Stimulated activated CD4-positive, alpha-beta T cell treated with anti-CD3 and anti-CD28 coated beads, TNF-alpha, amount 100 ng/mL, for 48 hours (primary cell): ENCODE results near the gene CDH4.

Source experiments
- DNase-seq, 3 donors: peaks; one replicate each; pipeline ENCODE4 v3.0.0-alpha.2; 2020; ENCODE audit warnings: low read depth in 3 of 3

Gene CDH4

DNA sequence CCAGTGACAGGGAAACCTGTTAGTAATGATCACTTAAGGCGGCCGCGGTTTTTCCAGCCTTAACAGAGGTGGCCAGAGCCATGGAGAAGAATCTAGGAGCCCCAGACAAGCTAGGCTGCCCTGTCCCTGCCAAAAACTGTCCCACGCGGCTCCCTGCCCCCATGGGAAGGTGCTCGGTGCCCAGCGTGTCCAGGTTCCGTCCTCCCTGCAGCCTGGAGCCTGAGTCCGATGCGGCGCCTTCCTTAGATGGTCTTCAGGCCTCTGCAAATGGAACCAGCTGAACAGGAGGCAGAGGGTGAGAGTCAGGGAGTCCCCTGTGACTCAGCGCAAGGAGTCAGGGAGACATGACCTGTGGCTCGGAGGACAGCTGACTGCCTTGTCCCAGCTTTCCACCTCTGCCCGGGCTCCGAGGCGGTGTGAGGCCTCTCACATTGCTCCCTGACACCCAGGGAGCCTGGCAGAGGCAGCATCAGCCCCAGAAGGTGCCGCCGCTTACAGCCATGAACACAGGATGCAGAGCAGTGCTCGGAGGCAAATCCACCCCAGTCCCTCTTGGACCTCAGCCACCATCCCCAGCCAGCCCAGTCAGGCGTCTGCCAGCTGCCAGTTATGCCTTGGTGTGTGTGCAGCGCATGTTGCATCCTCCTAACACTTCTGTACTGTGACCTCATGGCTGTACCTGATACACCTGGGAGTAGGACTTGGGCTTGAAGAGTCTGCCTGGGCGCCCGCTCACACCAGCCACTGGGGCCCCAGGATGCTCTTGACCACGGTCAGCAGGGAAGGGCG lies 377.7 kb downstream of the CDH4 start:
- DNase-seq, result no peak

DNA sequence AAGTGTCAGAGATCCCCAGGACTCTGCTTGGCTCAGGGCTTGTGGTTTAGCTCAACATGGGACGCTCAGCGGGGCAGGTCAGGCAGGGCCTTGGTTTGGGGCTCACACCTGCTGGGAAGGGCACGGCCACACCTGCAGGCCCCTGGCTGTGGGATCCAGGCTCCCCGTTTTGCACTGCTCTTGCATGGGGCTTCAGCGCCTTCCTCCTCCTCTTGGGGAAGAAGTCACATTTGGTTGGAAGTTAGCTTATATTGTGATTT lies 378.3 kb downstream of the CDH4 start:
- no peak for DNase-seq

DNA sequence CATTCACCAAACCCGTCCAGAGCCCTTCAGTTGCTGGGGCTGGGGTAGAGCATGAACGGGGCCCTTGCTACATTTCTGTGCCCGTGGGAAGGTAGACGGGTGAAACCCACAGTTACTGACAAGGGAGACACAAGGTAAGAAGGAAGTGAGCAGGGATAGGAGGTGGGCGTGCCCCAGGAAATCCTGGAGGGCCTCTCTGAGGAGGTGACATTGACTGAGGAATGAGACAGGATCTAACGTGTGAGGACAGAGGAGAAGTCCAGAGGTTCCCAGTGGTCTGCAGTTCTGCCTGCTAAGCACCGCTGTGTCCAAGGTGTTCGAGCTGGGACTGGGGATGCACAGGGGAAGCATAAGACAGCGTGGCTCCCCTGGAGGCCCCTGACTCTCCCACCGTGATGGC lies 378.8 kb downstream of the CDH4 start:
- no peak for DNase-seq

DNA sequence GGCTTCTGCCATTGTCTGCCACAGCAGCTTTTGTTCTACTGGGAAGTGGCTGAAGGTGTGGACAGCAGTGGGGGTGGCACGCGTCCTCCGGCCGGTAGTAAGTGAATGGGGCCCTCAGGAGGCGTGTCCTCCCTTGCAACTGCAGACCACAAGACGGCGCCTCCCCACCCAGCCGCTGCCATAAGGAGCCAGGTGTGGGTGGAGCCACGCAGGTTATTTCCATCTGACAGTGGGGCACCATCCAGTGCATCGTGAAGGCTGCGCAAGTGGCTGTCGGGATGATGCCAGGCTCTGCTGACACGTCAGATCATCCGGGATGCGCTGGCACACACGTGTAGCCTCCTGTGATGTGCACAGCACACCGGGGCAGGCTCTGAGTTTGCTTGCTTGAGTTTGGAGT lies 379.7 kb downstream of the CDH4 start:
- DNase-seq, result no peak

DNA sequence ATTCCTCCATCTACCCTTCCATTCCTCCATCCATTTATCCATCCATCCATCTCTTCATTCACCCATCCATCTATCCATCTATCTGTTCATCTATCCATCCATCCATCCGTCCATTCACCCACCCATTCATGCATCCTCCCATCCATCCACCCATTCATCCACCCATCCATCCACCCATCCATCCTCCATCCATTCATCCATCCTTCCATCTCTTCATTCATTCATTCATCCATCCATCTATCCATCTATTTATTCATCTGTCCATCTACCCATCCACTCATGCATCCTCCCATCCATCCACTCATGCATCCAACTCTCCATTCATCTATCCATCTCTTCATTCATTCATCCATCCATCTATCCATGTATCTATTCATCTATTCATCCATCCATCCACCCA lies 380.9 kb downstream of the CDH4 start:
- no peak for DNase-seq

DNA sequence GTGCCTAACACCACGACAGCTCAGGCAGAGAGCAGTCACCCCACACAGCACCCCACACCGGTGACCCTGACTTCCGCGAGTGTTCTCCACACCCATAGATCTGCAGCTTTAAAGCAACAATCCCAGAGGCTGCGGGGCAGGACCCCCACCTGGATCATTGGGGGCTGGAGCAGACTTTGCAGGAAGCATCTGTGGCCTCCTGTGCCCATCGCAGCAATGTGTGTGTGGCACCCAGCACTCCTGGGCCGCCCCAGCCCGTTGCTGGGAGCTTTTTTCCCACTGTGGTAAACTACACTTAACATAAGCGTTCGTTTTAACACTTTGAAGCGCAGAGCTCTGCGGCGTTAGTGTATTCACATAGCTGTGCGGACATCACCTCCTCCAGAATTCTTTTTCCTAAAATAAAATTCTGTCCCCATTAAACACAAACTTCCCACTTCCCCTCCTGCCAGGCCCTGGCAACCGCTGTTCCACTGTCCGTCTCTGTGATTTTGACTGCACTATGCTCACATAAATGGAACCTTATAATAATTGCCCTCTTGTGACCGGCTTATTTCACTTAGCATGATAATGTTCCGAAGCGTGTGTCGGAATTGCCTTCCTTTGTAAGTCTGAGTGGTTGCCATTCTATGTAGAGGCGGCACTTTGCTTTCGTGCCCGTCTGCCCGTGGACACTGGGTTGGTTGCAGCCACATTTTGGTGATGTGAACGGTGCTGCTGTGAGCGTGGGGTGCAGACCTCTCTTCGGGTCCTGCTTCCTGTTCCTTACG lies 382.5 kb downstream of the CDH4 start:
- no peak for DNase-seq

DNA sequence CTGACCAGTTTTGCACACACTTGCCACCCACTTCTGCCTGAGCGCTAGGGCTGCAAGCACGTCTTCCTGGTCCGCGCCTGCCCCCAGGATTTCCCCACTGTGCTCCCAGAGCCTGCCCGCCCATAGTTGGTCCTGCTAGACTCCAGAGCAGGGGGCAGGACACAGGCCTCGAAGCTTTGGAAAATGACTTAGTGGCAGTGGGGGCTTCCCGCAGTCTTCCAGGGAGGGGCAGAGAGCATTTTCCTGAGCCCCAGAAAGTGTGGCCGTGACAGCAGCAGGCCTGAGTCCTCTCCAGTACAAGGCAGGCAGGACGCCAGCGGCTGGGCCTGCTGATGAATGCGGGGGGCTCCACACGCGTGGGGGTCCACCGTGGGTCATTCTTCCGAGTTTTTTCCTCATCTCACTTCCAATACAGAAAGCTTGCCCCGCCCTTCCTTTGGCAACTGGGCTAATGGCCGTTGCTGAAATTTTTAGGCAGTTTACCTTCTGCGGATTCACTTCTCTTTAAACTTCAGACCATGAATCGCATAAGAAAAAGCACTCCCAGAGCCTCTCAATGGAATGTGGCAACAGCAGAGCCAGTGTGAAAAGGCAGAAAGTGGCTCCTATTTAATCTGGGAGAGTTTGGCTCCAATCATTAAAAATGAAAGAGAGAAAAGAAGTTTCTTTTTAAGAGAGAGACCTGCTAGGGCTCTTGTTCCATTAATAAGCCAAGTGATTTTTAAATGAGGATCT lies 383.8 kb downstream of the CDH4 start:
- no peak for DNase-seq

DNA sequence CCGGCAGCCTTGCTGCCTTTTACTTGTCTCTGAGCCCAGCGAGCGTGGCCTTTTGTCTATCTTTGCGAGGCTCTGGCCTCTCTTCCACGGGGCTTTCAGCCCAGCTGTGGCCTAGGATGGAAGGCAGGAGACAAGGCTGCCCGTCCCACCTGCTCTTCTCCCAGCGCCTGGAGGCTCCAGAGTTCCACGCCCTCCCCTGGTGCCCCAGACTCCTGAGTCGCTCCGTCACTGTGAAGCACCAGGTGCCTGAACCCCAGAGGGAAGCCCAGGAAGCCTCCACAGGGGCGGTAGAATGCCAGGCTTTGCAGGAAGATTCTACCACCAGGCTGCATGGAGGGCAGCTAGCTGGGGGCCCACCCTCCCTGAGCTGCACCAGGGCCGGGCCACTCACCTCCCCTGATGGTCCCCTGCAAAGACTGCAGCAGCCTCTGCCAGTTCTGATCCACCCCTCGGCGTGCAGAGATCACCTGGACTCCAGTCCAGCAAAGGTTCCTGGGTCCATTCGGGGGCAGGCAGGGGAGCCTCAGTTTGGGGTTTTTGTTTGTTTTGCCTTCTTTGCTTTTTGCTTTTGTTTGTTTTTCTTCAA lies 384.6 kb downstream of the CDH4 start:
- no peak for DNase-seq

DNA sequence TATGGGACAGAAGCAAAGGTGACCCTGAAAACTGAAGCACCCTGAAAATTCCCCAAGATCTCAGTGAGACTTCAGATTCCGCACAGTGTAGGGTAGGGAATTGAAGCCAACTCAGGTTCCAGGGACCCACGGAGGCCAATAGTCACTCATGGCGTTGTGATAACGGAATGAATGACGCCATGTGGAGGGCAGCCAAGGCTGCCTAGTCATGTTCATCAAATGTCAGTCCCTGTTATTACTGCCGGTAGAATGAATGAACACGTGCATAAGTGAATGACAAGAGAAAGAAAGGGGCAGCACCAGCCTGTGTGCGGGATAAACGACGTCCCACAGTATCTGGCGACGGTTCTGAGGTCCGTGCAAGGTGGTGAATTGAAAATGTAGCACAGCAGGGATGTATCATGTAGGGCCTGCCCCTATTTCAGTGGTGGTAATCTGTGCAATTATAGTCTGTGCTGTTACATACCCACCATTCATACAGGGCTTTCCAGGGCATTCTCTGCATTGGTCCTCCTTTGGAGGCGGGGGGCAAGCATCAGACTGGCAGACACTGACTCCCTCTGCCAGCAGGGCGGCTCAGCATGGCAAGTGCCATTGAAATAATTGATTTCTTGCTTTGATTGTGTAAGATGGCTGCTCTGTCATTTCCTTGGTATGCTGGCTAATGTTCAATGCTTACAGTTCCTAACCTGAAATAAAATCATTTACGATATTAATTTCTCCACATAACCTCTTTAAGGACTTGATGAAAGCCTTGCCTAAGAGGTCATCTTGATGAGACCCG lies 386.9 kb downstream of the CDH4 start:
- no peak for DNase-seq

DNA sequence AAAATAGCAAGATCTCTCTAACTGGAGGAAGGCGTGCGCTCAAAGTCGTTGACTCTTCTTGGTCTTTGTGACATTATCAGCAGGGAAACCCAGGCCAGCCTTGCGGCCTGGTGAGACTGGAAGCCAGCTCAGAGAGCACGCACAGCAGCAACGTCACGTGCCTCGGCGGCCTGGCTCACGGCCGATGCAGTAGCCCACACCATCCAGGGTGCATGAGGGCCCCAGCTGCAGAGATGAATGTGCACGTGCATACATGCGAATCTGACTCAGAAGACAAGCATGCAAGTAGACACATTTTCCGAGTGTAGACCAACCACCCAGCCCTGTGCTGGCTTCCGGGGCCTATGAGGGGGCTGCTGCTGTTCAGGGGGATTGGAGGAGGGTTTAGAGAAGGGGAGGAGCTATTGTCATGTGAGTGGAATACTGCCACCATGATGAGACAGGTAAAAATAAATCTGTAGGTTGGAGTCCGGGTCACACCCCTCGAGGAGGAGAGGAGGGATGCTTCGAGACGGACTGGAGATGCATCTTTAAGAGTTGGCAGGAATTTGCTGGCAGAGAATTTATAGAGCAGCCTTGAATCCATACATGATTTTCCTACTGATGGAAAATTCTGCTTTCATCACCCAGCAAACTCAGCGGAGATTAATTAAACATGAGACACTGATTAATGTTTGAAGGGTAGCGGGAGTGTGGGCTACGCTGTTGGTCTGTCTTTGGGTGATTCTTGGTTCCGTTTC lies 388.2 kb downstream of the CDH4 start:
- no peak for DNase-seq

DNA sequence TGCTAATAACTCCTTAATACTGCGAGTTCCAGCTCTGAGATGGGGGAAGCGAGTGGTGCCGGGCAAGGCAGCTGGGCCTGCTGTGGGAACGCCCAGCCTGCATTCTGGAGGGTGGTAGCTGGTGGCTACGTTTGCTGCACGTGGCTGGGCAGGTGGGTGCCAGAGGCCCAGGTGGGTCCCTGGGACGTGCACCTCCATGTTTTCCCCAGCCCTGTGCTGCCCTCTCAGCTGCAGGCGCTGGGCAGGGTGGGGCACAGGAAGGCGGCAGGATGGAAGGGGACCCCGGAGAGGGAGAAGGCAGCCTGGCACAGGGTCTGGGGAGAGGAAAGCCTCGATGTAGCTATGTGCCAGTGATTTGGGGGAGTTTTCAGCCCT lies 388.8 kb downstream of the CDH4 start:
- no peak for DNase-seq

DNA sequence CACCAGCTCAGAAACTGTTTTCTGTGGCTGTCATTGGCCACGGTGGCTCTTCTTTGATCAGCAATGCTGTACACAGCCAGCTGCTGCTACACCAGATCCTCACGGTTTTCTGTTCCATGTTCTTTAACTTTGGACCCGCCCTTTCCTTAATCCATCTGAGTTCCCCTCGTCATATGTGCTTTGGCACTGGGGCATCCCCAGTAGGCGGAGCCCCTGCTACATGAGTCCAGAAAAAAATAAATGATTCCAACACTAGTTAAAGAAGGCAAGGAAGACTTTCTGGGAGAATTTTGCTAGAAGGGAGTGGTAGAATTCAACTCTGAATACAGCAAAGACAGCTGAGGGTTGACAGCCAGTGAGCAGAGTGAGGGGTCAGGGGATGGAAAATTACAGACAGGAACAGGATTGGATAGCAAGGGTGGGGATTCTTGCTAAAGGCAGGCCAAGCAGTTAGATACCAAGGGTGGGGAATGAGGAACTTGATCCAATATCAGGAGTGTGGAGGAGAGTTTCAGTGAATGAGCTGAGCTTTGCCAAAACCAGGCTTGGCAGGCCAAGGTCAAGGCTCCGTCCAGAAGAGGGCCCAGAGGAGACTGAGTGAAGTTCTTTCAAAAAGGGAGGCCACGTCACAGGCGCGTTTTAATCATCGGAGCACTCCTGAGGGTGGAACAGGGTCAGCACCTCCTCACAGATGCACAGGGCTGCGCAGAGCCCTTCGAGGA lies 391.8 kb downstream of the CDH4 start:
- no peak for DNase-seq

DNA sequence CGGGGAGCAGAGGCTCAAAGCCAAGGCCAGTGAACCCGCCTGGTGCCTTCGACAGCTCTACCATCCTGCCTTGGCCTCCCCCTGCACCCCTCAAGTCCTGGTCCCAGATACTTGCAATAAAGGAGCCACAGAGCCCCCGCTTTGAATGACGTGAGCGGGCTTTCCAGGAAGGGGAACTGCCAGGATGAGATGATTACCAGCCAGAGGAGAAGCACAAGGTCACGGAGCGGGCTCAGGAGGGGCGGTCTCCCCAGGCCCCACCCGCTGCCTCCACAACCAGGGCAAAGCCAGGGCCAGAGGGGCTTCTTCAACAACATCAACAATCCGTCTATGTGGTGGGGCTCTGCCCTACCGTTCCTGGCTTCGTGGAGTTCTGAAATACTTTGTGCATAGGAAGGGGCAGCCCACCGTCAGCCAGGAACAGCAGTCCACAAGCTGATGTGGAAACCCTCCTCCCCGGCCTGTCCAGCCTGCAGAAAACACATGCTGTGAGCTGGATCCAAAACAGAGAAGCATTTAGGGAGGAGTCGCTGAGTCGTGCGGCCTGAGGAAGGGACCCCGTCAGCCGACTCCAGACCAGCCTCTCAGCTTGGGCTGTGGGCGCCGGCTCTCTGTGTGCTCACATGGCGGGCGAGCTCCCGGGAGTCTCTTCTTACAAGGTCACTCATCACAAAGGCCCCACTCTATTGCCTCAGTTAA lies 392.5 kb downstream of the CDH4 start:
- no peak for DNase-seq

DNA sequence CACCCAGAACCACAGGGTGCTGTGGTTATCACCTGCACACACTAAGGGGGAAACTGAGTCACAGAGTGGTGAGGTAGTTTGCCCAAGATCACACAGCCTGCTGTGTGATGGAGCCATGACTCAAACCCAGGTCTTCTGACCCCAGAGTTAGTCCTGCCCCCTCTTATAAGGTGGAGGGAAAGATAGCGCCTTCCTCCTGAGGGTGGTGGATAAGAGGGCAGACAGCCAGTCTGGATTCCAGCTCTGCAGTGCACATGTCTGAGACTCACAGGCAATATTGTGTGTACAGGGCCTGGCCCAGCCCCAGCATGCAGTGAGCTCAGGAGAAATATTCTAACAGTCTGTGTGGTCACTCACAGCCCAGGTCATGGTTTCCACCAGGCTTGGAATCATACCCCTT lies 393.7 kb downstream of the CDH4 start:
- DNase-seq, result no peak

DNA sequence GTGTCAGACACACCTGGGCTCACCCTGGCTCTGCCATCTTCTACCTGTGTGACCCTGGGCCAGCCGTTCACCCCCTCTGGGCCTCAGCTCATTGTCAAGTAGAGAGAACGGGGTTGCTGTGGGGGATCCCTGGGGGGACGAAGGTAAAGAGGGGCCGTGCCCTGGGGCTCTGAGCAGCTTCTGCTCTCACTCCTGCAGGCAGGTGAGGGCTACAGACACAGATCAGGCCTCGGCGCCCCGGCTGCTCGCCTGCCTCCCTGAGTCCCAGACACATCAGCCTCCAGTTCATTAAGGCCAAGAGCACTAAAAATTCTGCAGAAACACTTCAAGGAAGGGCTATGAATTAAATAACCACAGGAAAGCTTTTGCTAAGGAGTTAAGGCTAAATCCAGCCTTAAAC lies 394.4 kb downstream of the CDH4 start:
- DNase-seq, result no peak

DNA sequence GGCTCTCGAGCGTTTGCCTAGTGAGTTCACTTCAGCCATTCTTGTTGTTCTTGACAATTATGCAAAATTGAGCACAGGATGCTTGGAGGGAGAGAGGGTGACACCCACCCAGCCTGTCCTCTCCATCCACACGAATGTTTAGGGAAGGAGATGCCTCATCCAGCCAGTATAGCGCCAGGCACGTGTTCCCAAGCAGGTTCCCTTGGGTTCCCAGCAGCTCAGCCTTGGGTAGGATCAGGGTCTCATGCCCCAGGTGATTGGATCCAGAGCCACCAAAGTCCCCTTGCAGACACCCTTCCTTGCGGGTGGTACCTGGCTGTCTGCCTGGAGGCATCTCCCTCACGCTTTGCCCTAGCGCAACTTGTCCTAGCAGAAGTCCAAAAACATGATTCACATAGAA lies 394.9 kb downstream of the CDH4 start:
- no peak for DNase-seq

DNA sequence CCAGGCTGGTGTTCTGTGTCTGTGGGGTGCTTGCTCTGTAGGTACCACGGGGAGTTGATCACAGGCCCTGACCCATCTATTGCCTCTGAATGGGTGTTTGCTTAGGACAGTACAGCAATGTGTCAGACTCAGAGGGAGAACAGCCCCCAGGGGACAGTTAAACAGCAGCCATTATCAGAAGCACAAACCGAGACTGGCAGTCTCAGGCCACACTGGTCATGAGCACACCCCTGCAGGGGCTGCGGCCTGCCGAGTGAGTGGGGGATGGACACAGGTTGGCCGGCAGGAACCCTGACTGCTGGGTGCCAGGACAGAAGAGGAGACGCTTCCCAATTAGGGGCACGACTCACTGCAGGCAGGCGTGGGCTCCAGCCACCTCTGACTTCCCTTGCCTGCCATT lies 395.6 kb downstream of the CDH4 start:
- DNase-seq, result no peak

DNA sequence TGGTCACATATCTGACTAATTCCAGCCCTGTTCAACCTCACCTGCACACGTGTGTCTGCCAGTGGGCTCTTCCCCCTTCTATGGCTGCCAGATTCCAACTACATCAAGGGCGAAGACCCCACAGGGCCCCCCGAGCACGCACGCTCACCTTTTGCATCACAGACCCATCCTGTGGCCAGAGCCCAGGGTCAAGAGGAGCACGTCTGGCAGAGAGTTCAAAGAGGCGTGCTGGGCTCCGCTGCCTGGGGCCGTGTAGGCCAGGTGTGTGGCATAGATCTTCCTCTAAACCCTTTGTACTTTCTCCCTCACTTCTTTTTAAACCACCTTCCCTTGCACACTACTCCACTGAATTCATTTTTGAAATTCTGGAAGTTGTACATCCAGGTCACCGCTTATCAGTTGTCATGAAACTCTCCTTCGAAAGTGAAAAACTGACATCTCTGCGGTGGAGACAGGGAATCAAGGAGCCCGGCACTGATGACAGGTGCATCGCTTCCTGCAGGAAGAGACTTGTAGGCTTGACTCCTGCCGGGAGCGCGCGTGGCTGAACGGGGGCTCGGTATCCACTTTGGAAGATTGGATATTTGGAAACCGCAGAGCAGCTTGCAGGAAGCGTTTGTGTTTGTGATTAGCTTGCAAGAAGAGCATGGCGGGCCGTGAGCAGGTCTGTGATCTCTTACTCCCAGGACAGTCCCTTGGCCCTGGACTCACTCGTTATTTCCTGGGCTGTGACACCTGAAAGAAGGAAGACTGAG lies 397.2 kb downstream of the CDH4 start:
- no peak for DNase-seq

DNA sequence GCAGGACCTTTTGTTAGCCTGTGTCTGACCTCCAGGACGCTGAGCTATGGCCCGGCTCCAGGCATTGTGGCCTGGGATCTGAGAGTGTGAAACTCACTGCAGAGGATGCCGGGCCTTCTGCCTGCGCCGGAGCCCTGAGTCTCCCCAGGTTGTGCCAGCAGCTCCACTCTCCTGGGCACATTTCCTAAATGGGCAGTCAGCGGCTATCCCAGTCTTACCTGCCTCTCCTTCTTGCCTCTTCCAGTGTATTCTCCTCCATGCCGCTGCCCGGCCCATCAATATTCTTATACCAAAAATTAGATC lies 397.8 kb downstream of the CDH4 start:
- no peak for DNase-seq
